ENCODE measurements around the gene NTM.

NTM gene

DNA sequence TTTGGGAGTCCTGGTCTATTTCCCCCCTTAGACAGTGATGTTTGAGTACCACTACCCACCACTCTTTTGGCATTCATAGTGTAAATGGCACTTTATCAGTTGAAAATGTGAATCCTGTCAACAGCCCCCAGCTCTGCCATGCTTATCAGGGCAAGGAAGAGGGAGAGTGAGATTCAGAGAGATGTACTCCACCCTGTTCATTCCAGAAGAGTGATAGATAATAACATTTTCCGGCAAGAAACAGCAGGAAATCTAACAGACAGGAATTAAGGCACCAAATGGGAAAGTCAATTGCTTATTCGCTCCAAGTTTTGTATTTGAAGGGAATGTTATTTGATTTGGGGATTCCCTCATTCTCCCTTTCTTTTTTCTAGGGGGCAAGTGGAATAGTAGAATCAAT lies 681.9 kb downstream of the NTM start:
- no peak for DNase-seq (ENCODE audit: extremely low spot score)
- no peak for TF ChIP-seq FOXK2 (IDR thresholded peaks at IDR 0.05)
- no peak for TF ChIP-seq LEF1 (IDR thresholded peaks at IDR 0.05; ENCODE audit: borderline replicate concordance)
- ChIA-PET POLR2A (no interaction called here), CTCF (interaction anchor here (0.6 kb wide), 1 partner anchor 1148 kb away, joined by 3 read pairs; no protein-coding TSS in a partner anchor)

GRCh38 chr11:132052904-132053303 lies 682.5 kb downstream of the NTM start:
- ChIA-PET POLR2A (no interaction called here), CTCF (interaction anchor here (0.6 kb wide), 1 partner anchor 1148 kb away, joined by 3 read pairs; no protein-coding TSS in a partner anchor)
- DNase-seq (ENCODE audit: extremely low spot score): no peak
- TF ChIP-seq BHLHE40 (IDR thresholded peaks at IDR 0.05; ENCODE audit: borderline replicate concordance) (no peak), FOXA1 (IDR thresholded peaks at IDR 0.05) (no peak), L3MBTL2 (conservative IDR thresholded peaks at IDR 0.05) (no peak), ARNT (IDR thresholded peaks at IDR 0.05) (no peak), TARDBP (IDR thresholded peaks at IDR 0.05) (no peak), FOXK2 (IDR thresholded peaks at IDR 0.05) (no peak), CTBP1 (IDR thresholded peaks at IDR 0.05; ENCODE audit: borderline replicate concordance) (no peak), HDGF (IDR thresholded peaks at IDR 0.05; ENCODE audit: borderline replicate concordance) (no peak), SUZ12 (IDR thresholded peaks at IDR 0.05) (no peak), LEF1 (IDR thresholded peaks at IDR 0.05; ENCODE audit: borderline replicate concordance) (no peak), PKNOX1 (IDR thresholded peaks at IDR 0.05) (no peak), ELF4 (IDR thresholded peaks at IDR 0.05) (no peak), FOXM1 (IDR thresholded peaks at IDR 0.05; ENCODE audit: borderline replicate concordance) (no peak), NFRKB (IDR thresholded peaks at IDR 0.05) (no peak), ZNF384 (IDR thresholded peaks at IDR 0.05) (no peak), SP1 (IDR thresholded peaks at IDR 0.05) (no peak)

- POLR2A ChIA-PET: no interaction called here
- TF ChIP-seq PKNOX1 (IDR thresholded peaks at IDR 0.05) (no peak), ARNT (IDR thresholded peaks at IDR 0.05) (no peak), FOXK2 (IDR thresholded peaks at IDR 0.05) (no peak), TARDBP (IDR thresholded peaks at IDR 0.05) (no peak), FOXM1 (IDR thresholded peaks at IDR 0.05; ENCODE audit: borderline replicate concordance) (no peak), HDGF (IDR thresholded peaks at IDR 0.05; ENCODE audit: borderline replicate concordance) (no peak), SP1 (IDR thresholded peaks at IDR 0.05) (no peak), NFRKB (IDR thresholded peaks at IDR 0.05) (no peak), BHLHE40 (IDR thresholded peaks at IDR 0.05; ENCODE audit: borderline replicate concordance) (no peak), CTBP1 (IDR thresholded peaks at IDR 0.05; ENCODE audit: borderline replicate concordance) (no peak), L3MBTL2 (conservative IDR thresholded peaks at IDR 0.05) (no peak)
- no peak for DNase-seq (ENCODE audit: extremely low spot score)
- CTCF ChIA-PET: no interaction called here
Observed at GRCh38 chr11:132054822-132055221, 684.4 kb downstream of the NTM start.

GRCh38 chr11:132055296-132055695 lies 684.9 kb downstream of the NTM start:
- TF ChIP-seq L3MBTL2 (conservative IDR thresholded peaks at IDR 0.05): no peak
- TF ChIP-seq ZNF384 (IDR thresholded peaks at IDR 0.05): no peak
- TF ChIP-seq LEF1 (IDR thresholded peaks at IDR 0.05; ENCODE audit: borderline replicate concordance): no peak
- TF ChIP-seq ARNT (IDR thresholded peaks at IDR 0.05): no peak
- no peak for DNase-seq (ENCODE audit: extremely low spot score)
- CTCF ChIA-PET: no interaction called here
- POLR2A ChIA-PET: no interaction called here

DNA sequence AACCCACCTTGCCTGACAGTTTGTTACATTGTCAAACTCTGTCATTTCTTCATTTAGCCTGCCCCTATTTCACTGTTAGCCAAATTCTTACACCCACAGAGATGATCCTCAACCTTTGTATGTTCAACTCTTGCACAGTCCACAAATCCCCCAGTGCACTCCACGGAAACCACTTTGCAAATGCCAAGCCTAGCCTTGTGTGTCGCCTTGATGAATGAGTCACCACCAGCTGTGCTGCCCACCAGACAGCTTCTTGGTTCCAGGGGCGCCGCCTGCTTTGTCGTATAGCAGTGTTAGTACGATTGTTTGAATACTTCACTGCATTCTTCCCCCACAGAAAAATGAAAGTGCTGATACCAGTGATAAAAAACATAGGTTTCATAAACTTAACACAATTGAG lies 686.3 kb downstream of the NTM start:
- TF ChIP-seq FOXK2 (IDR thresholded peaks at IDR 0.05): no peak
- no peak for TF ChIP-seq FOXM1 (IDR thresholded peaks at IDR 0.05; ENCODE audit: borderline replicate concordance)
- no peak for TF ChIP-seq SUZ12 (IDR thresholded peaks at IDR 0.05)
- TF ChIP-seq SP1 (IDR thresholded peaks at IDR 0.05): no peak
- TF ChIP-seq CTBP1 (IDR thresholded peaks at IDR 0.05; ENCODE audit: borderline replicate concordance): no peak
- DNase-seq (ENCODE audit: extremely low spot score): no peak
- POLR2A ChIA-PET: no interaction called here
- CTCF ChIA-PET: no interaction called here

- ChIA-PET CTCF (interaction anchor here (0.7 kb wide), 1 partner anchor 293 kb away, joined by 3 read pairs; no protein-coding TSS in a partner anchor), POLR2A (no interaction called here)
- DNase-seq (ENCODE audit: extremely low spot score): no peak
- TF ChIP-seq PKNOX1 (IDR thresholded peaks at IDR 0.05): no peak
Observed at GRCh38 chr11:132057266-132057665, 686.9 kb downstream of the NTM start.

DNA sequence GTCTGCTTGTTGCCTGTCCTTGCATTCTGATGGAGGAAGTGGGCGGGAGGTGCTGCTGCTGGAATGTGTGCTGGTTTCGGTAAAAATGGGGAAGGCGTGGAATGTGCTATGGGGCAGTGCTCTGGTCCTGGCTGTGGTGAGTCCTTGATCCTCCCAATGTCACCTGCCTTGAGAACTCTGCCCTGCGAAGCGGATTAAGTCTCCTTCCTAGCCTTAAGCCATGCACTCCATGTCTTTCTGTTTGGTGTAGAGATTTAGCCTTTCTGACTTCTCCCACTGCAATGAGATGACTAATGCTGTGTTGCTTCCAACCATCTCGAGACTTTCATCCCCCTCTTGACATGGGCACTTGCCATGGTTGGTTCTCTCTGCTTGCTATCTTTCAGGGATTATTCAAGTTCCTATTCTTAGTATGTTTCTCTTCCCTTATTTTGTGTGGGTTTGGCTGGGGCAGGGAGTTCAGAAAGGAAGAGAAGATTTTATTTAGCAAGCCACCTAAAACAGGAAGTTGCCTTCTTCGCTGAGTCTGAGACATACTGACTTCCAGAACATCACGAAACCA lies 687.9 kb downstream of the NTM start:
- CTCF ChIA-PET: no interaction called here
- POLR2A ChIA-PET: no interaction called here
- TF ChIP-seq ELF4 (IDR thresholded peaks at IDR 0.05) (no peak), ZNF384 (IDR thresholded peaks at IDR 0.05) (no peak), SP1 (IDR thresholded peaks at IDR 0.05) (no peak), FOXK2 (IDR thresholded peaks at IDR 0.05) (no peak), PKNOX1 (IDR thresholded peaks at IDR 0.05) (no peak), LEF1 (IDR thresholded peaks at IDR 0.05; ENCODE audit: borderline replicate concordance) (no peak), NFRKB (IDR thresholded peaks at IDR 0.05) (no peak), CTBP1 (IDR thresholded peaks at IDR 0.05; ENCODE audit: borderline replicate concordance) (no peak), FOXM1 (IDR thresholded peaks at IDR 0.05; ENCODE audit: borderline replicate concordance) (no peak), HDGF (IDR thresholded peaks at IDR 0.05; ENCODE audit: borderline replicate concordance) (no peak), L3MBTL2 (conservative IDR thresholded peaks at IDR 0.05) (no peak), FOXA1 (IDR thresholded peaks at IDR 0.05) (no peak), SUZ12 (IDR thresholded peaks at IDR 0.05) (no peak), BHLHE40 (IDR thresholded peaks at IDR 0.05; ENCODE audit: borderline replicate concordance) (no peak), ARNT (IDR thresholded peaks at IDR 0.05) (no peak)
- DNase-seq (ENCODE audit: extremely low spot score): no peak
